Natural killer cell (primary cell): ENCODE data around the gene VWDE. TPM values are rescaled to one million over a fixed set of nuclear protein-coding genes. Genes with fewer than 3 reads are reported as not detected.

Experiments
- ATAC-seq, 3 donors: fragments of 150-1000 bp in 2 of 3; fragments of 200-7000 bp in 1 of 3; cut with Tn5 transposase; 1 replicate in 1 of 3; 2 replicates in 2 of 3; pipeline ENCODE4 v1.10.0; 2021; ENCODE audit warnings: mild to moderate bottlenecking in 2 of 3, moderate library complexity in 2 of 3
- DNase-seq, 2 donors: peaks; one replicate each; pipeline versions ENCODE4 v3.0.0 to v3.0.0-alpha.2; 2013 to 2021; ENCODE audit warnings: mixed read lengths in 1 of 2
- H3K27ac ChIP-seq: one replicate; pipeline ENCODE4 v1.5.1; 2013; ENCODE audit warnings: mild to moderate bottlenecking, low read length
- H3K27me3 ChIP-seq: one replicate; pipeline ENCODE4 v1.6.1; 2013; ENCODE audit warnings: low read length; ENCODE audit not compliant: control insufficient read depth, insufficient read depth
- H3K36me3 ChIP-seq: one replicate; pipeline ENCODE4 v1.6.1; 2013; ENCODE audit warnings: low read length; ENCODE audit not compliant: control insufficient read depth, insufficient read depth
- H3K4me1 ChIP-seq: one replicate; pipeline ENCODE4 v1.6.1; 2013; ENCODE audit warnings: low read length; ENCODE audit not compliant: control insufficient read depth, insufficient read depth
- H3K4me3 ChIP-seq: one replicate; pipeline ENCODE4 v1.5.1; 2013; ENCODE audit warnings: low read length
- H3K9me3 ChIP-seq: one replicate; pipeline ENCODE4 v1.6.1; 2013; ENCODE audit warnings: low read length; ENCODE audit not compliant: control insufficient read depth, insufficient read depth
- H3K27ac Mint-ChIP-seq, 2 donors: one replicate each; pipeline ENCODE4 v1.8.0; 2022; ENCODE audit warnings: mild to moderate bottlenecking in 2 of 2, mixed read lengths in 2 of 2, moderate library complexity in 1 of 2
- H3K27me3 Mint-ChIP-seq, 2 donors: one replicate each; pipeline ENCODE4 v1.8.0; 2022; ENCODE audit warnings: low read depth in 2 of 2, mixed read lengths in 2 of 2
- H3K36me3 Mint-ChIP-seq: one replicate; pipeline ENCODE4 v1.8.0; 2022; ENCODE audit warnings: mixed read lengths
- H3K4me1 Mint-ChIP-seq, 2 donors: one replicate each; pipeline ENCODE4 v1.8.0; 2022; ENCODE audit warnings: mixed read lengths in 2 of 2
- H3K4me3 Mint-ChIP-seq: one replicate; pipeline ENCODE4 v1.8.0; 2022; ENCODE audit warnings: mild to moderate bottlenecking, moderate library complexity, mixed read lengths
- H3K9me3 Mint-ChIP-seq, 2 donors: one replicate each; pipeline ENCODE4 v1.8.0; 2022; ENCODE audit warnings: mixed read lengths in 2 of 2
- CTCF ChIP-seq: fragments of 200-600 bp; IDR thresholded peaks from one replicate; pipeline ENCODE4 v1.8.0; 2022; ENCODE audit warnings: antibody characterized with exemption
- WGBS: methylation state at CpG from one replicate; pipeline ENCODE4 v1.1.7; 2013; ENCODE audit warnings: missing lambda C conversion rate; ENCODE audit not compliant: insufficient coverage; 5-methylcytosine and 5-hydroxymethylcytosine counted together
- intact Hi-C: fragments of 100-400 bp; cut with micrococcal nuclease; formaldehyde crosslinking; loops from one replicate; pipeline ENCODE4 v1.14.2; 2022
- total RNA-seq, 4 donors: library from RNA; stranded (reverse); fragments of 120-200 nt in 1 of 4; gene quantifications; one replicate each; pipeline versions ENCODE4 v1.2.3 to v1.2.4, GENCODE V29; 2013 to 2022

Gene VWDE
- total RNA-seq, 3 donors from 2014 or later (not counting 1 experiment from before 2014, with no cell fraction given) = 0.09 TPM; not detected in 2

- no peak for ATAC-seq
- DNase-seq = no peak
- Histone ChIP-seq H3K4me3 (no peak overlapping the region), H3K27me3 (no peaks in the 10 kb centered on the region), H3K36me3 (no peaks in the 10 kb centered on the region), H3K27ac (no peak overlapping the region), H3K4me1 (no peaks in the 10 kb centered on the region), H3K9me3 (no peaks in the 10 kb centered on the region)
- intact Hi-C loops = no loop called here
- H3K36me3 Mint-ChIP-seq = no peaks in the 10 kb centered on the region
- 93% methylated on average over 4 of the region's 4 CpGs for WGBS
- H3K4me3 Mint-ChIP-seq = no peak overlapping the region
- H3K27ac Mint-ChIP-seq = no peak overlapping the region
- no peaks in the 10 kb centered on the region for H3K9me3 Mint-ChIP-seq
- no peaks in the 10 kb centered on the region for H3K4me1 Mint-ChIP-seq
- H3K27me3 Mint-ChIP-seq = peaks cover 3 to 4% of the 10 kb centered on the region in 2 donors
- no peak for TF ChIP-seq CTCF
Measured at GRCh38 chr7:12300415-12300814, 103.2 kb downstream of the VWDE start.

- Histone ChIP-seq H3K4me1 (no peaks in the 10 kb centered on the region), H3K4me3 (no peak overlapping the region), H3K27ac (no peak overlapping the region), H3K36me3 (no peaks in the 10 kb centered on the region), H3K27me3 (no peaks in the 10 kb centered on the region), H3K9me3 (no peaks in the 10 kb centered on the region)
- peaks cover 10 to 11% of the 10 kb centered on the region in 2 donors for H3K27me3 Mint-ChIP-seq
- intact Hi-C loops = no loop called here
- no peak for TF ChIP-seq CTCF
- no peaks in the 10 kb centered on the region for H3K36me3 Mint-ChIP-seq
- 82% methylated on average over 3 of the region's 3 CpGs for WGBS
- ATAC-seq (no peak), DNase-seq (no peak)
- H3K27ac Mint-ChIP-seq = no peak overlapping the region
- H3K4me3 Mint-ChIP-seq = no peak overlapping the region
- no peaks in the 10 kb centered on the region for H3K4me1 Mint-ChIP-seq
- H3K9me3 Mint-ChIP-seq = no peaks in the 10 kb centered on the region
Measured at GRCh38 chr7:12299367-12299766, 104.3 kb downstream of the VWDE start.

- intact Hi-C loops = no loop called here
- H3K27ac Mint-ChIP-seq = no peak overlapping the region
Measured at GRCh38 chr7:12297283-12298108, 106.2 kb downstream of the VWDE start.

More at GRCh38 chr7:12297283-12298108, 106.2 kb downstream of the VWDE start:
- H3K4me3 ChIP-seq = no peak overlapping the region
- H3K9me3 ChIP-seq = no peaks in the 10 kb centered on the region
- no peaks in the 10 kb centered on the region for H3K36me3 ChIP-seq
- WGBS = 62% methylated on average over 2 of the region's 3 CpGs
- no peak for ATAC-seq
- Mint-ChIP-seq H3K4me3 (no peak overlapping the region), H3K27me3 (peaks cover 6 to 11% of the 10 kb centered on the region in 2 donors), H3K36me3 (no peaks in the 10 kb centered on the region), H3K9me3 (no peaks in the 10 kb centered on the region), H3K4me1 (no peaks in the 10 kb centered on the region)
- TF ChIP-seq CTCF = no peak
- H3K4me1 ChIP-seq = no peaks in the 10 kb centered on the region
- DNase-seq = peak in 1 of 2 donors; percentile 9
- no peak overlapping the region for H3K27ac ChIP-seq
- no peaks in the 10 kb centered on the region for H3K27me3 ChIP-seq
